ENCODE results near the gene FXYD2. TPM values are rescaled to one million over a fixed set of nuclear protein-coding genes. Genes with fewer than 3 reads are reported as not detected.

Gene FXYD2
- total and polyA plus RNA-seq, 2 of the 8 experiments (the other 6 are each of a cell fraction or from before 2014, with no cell fraction given) = 0.89 to 1.1 TPM

DNA sequence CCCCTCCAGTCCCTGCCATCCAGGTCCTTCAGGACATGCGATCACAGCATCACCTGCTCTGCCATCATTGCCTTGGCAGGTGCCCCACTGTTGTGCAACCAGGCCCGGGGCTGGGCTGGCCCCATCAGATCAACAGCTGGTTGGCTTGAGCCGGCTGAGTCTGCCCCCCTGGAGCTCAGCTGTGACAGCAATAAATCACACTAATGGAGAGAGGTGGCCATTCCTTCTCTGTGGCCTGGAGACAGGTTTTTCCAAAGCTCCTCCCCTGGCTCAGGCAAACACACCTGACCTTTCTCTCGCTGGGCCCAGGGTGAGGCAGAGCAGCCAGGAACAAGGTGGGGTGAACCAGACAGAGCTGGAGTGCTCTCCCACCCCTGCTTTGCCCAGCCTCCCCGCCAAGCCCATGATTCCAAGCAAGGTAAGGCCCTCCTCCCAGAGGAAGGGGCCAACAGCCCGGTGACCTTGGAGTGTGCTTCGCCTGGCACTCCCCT is 8.9 kb upstream of the FXYD2 start:
- no peak for FAIRE-seq
- Histone ChIP-seq H3K36me3 (ENCODE audit: control insufficient read depth in 2 of 4, insufficient read depth in 4 of 4, low read length in 3 of 4) (no peaks in the 10 kb centered on the region; a peak in 1 of 8 replicates), H3K27me3 (replicated peaks in 1 of 4; ENCODE audit: control insufficient read depth in 3 of 4, extremely low read depth in 1 of 4, insufficient read depth in 3 of 4, low read length in 3 of 4) (no peaks in the 10 kb centered on the region), H3K79me2 (ENCODE audit: control insufficient read depth in 1 of 2, insufficient read depth in 2 of 2, low read length in 2 of 2) (no peaks in the 10 kb centered on the region), H3K56ac (replicated peaks; ENCODE audit: insufficient read length, low read depth, low read length) (no peak overlapping the region), H3K27ac (ENCODE audit: low read depth, low read length) (no peak overlapping the region), H3K14ac (ENCODE audit: insufficient read length) (no peak overlapping the region), H3K4me2 (ENCODE audit: insufficient read depth in 1 of 2, low read depth in 2 of 2, low read length in 2 of 2) (no peak overlapping the region), H3K23me2 (ENCODE audit: low read depth, low read length) (no peaks in the 10 kb centered on the region; the same call in 1 of the 2 replicates), H3K4me3 (ENCODE audit: extremely low read depth in 1 of 4, insufficient read depth in 2 of 4, low read depth in 3 of 4, low read length in 4 of 4) (no peak overlapping the region), H2BK5ac (ENCODE audit: low read depth, low read length) (no peak overlapping the region), H3K23ac (ENCODE audit: insufficient read length) (no peak overlapping the region), H2AK5ac (ENCODE audit: low read depth, low read length) (no peak overlapping the region), H2BK120ac (replicated peaks; ENCODE audit: low read depth, low read length) (no peak overlapping the region), H2BK15ac (ENCODE audit: low read length) (no peak overlapping the region), H4K20me1 (replicated peaks in 1 of 2; ENCODE audit: control insufficient read depth in 1 of 2, insufficient read depth in 2 of 2, low read length in 2 of 2) (no peaks in the 10 kb centered on the region), H3K9me3 (ENCODE audit: insufficient read depth in 2 of 2, low read depth in 1 of 2, low read length in 1 of 2) (no peaks in the 10 kb centered on the region), H3K4ac (replicated peaks; ENCODE audit: insufficient read length, low read depth, low read length) (no peak overlapping the region), H2BK12ac (ENCODE audit: low read depth, low read length) (no peak overlapping the region), H3K18ac (ENCODE audit: extremely low read depth, low read length) (no peak overlapping the region), H3K9ac (replicated peaks in 1 of 4; ENCODE audit: extremely low read depth in 1 of 4, low read depth in 3 of 4, low read length in 3 of 4) (no peak overlapping the region), H3K79me1 (ENCODE audit: low read depth, low read length) (no peaks in the 10 kb centered on the region), H4K91ac (replicated peaks; ENCODE audit: insufficient read length, low read length) (no peak overlapping the region), H2BK20ac (ENCODE audit: low read length) (no peak overlapping the region), H2AFZ (ENCODE audit: low read length) (no peak overlapping the region), H3K4me1 (replicated peaks in 1 of 4; ENCODE audit: control insufficient read depth in 3 of 4, insufficient read depth in 4 of 4, low read length in 3 of 4) (peaks cover 0 to 8% (median 3%) of the 10 kb centered on the region in 4 experiments; a peak in 4 of 7 replicates), H4K8ac (ENCODE audit: extremely low read depth, insufficient read depth, low read length) (peak overlapping the region; percentile 51; the same call in 1 of the 2 replicates), H4K5ac (ENCODE audit: insufficient read length, low read depth, low read length) (no peak overlapping the region)
- DNase-seq (ENCODE audit: low read depth in 1 of 2, low spot score in 2 of 2) = peak in 1 of 2 experiments; percentile 37
- ChIA-PET CTCF (ENCODE audit: partially characterized antibody) (interaction anchor here (0.5 to 11.9 kb wide), 13 partner anchors 9 to 365 kb away, joined by 3 to 91 read pairs (median 4); partner anchors contain the start of gene FXYD2), POLR2A (ENCODE audit: partially characterized antibody) (interaction anchor here (1.0 kb wide), 1 partner anchor 9 kb away, joined by 4 read pairs; the partner anchor contains the start of gene FXYD2)
- 95% methylated on average over 7 of the region's 7 CpGs; no CpG with 5 or more reads in 1 of the 2 experiments for WGBS, 2 experiments (ENCODE audit: extremely low coverage in 1 of 2, insufficient coverage in 1 of 2, insufficient read length in 1 of 2, insufficient replicate concordance in 2 of 2, low coverage in 1 of 2, low lambda C conversion rate in 2 of 2, missing lambda C conversion rate in 1 of 2)
- TF ChIP-seq RNF2 (IDR thresholded peaks at IDR 0.05; ENCODE audit: borderline replicate concordance, low read depth, low read length, missing control alignments, poor library complexity, severe bottlenecking) = no peak
- TF ChIP-seq TEAD4 (IDR thresholded peaks at IDR 0.05; ENCODE audit: low read depth, low read length) = no peak
- no peak for TF ChIP-seq CHD1 (IDR thresholded peaks at IDR 0.05; ENCODE audit: low read depth, low read length)
- TF ChIP-seq CREB1 (IDR thresholded peaks at IDR 0.05) = no peak
- TF ChIP-seq RFX5 (IDR thresholded peaks at IDR 0.05; ENCODE audit: borderline replicate concordance, low read depth, low read length) = no peak
- no peak for TF ChIP-seq ZNF274 (IDR thresholded peaks at IDR 0.05; ENCODE audit: borderline replicate concordance, extremely low read depth, low read length)
- no peak for TF ChIP-seq SAP30 (IDR thresholded peaks at IDR 0.05; ENCODE audit: insufficient read depth, insufficient replicate concordance, low read length)
- TF ChIP-seq SP2 (IDR thresholded peaks at IDR 0.05; ENCODE audit: low read length) = no peak
- no peak for TF ChIP-seq SRF (IDR thresholded peaks at IDR 0.05; ENCODE audit: low read depth, low read length)
- TF ChIP-seq RXRA (IDR thresholded peaks at IDR 0.05; ENCODE audit: insufficient read depth, low read depth, low read length) = no peak
- TF ChIP-seq KDM5A (IDR thresholded peaks at IDR 0.05; ENCODE audit: low read length) = no peak
- no peak for TF ChIP-seq JUN (IDR thresholded peaks at IDR 0.05; ENCODE audit: low read depth, low read length)
- TF ChIP-seq JUND (IDR thresholded peaks at IDR 0.05; ENCODE audit: low read length) = no peak
- TF ChIP-seq SIRT6 (IDR thresholded peaks at IDR 0.05; ENCODE audit: low read length) = no peak
